ENCODE data around the gene ACTG1. TPM values are rescaled to one million over a fixed set of nuclear protein-coding genes. Genes with fewer than 3 reads are reported as not detected.

ACTG1 gene
- total and polyA plus RNA-seq, 2 of the 13 experiments (the other 11 are each of a cell fraction or from before 2014, with no cell fraction given), result 973 to 1,138 TPM

GRCh38 chr17:81512562-81513371 lies at the start of gene ACTG1 (continued):
- TF ChIP-seq TCF12 (IDR thresholded peaks at IDR 0.05) (no peak), TCF12 (CRISPR knock-in tag; IDR thresholded peaks at IDR 0.05) (peak; percentile 81; the same call in 1 of the 2 replicates), BORCS8-MEF2B (CRISPR knock-in tag; IDR thresholded peaks at IDR 0.05) (no peak), ZNF552 (CRISPR knock-in tag; IDR thresholded peaks at IDR 0.05; ENCODE audit: borderline replicate concordance) (no peak; the same call in 1 of the 2 replicates), ZSCAN25 (CRISPR knock-in tag; IDR thresholded peaks at IDR 0.05) (peak; percentile 52), ZNF34 (CRISPR knock-in tag; IDR thresholded peaks at IDR 0.05; ENCODE audit: borderline replicate concordance) (no peak), MZF1 (CRISPR knock-in tag; IDR thresholded peaks at IDR 0.05; ENCODE audit: borderline replicate concordance) (no peak), ZNF431 (CRISPR knock-in tag; IDR thresholded peaks at IDR 0.05; ENCODE audit: borderline replicate concordance, low read depth) (0 out of 2 replicates have a peak, but pooled peaks have one; percentile 27), MBD4 (IDR thresholded peaks at IDR 0.05; ENCODE audit: borderline replicate concordance, low read length) (no peak), HINFP (CRISPR knock-in tag; IDR thresholded peaks at IDR 0.05; ENCODE audit: low read depth) (no peak), ZNF577 (CRISPR knock-in tag; IDR thresholded peaks at IDR 0.05; ENCODE audit: borderline replicate concordance, low read depth) (no peak), MIXL1 (CRISPR knock-in tag; IDR thresholded peaks at IDR 0.05) (no peak), DBP (CRISPR knock-in tag; IDR thresholded peaks at IDR 0.05; ENCODE audit: not compliant biosample characterization) (no peak), ZNF883 (CRISPR knock-in tag; IDR thresholded peaks at IDR 0.05; ENCODE audit: not compliant biosample characterization) (no peak), HNF1A (IDR thresholded peaks at IDR 0.05; ENCODE audit: low read depth) (no peak), HNF1A (CRISPR knock-in tag; IDR thresholded peaks at IDR 0.05; ENCODE audit: borderline replicate concordance) (0 out of 2 replicates have a peak, but pooled peaks have one; percentile 26), GZF1 (CRISPR knock-in tag; IDR thresholded peaks at IDR 0.05) (no peak), PHF20 (CRISPR knock-in tag; IDR thresholded peaks at IDR 0.05) (peak; percentile 0; the same call in 1 of the 2 replicates), E2F1 (CRISPR knock-in tag; IDR thresholded peaks at IDR 0.05) (no peak)
